IPS-11a (cell line): ENCODE measurements around the gene CYP1A1.

Experiments used
- H3K4me3 ChIP-seq: one replicate; pipeline ENCODE4 v1.5.1; 2013; ENCODE audit warnings: low read depth, low read length, control low read depth

The CYP1A1 gene

GRCh38 chr15:74725225-74725774 lies at the start of gene CYP1A1:
Gene CYP1A1 (minus strand): TSS chr15:74725528. CDS start chr15:74723097, 2,431 bp downstream.
- H3K4me3 ChIP-seq = peak within 1 kb of the TSS; percentile 50

GRCh38 chr15:74773731-74774252 lies 48.5 kb upstream of the CYP1A1 start:
- H3K4me3 ChIP-seq = no peak overlapping the region

GRCh38 chr15:74773329-74773728 lies 48.0 kb upstream of the CYP1A1 start:
- H3K4me3 ChIP-seq = no peak overlapping the region

DNA sequence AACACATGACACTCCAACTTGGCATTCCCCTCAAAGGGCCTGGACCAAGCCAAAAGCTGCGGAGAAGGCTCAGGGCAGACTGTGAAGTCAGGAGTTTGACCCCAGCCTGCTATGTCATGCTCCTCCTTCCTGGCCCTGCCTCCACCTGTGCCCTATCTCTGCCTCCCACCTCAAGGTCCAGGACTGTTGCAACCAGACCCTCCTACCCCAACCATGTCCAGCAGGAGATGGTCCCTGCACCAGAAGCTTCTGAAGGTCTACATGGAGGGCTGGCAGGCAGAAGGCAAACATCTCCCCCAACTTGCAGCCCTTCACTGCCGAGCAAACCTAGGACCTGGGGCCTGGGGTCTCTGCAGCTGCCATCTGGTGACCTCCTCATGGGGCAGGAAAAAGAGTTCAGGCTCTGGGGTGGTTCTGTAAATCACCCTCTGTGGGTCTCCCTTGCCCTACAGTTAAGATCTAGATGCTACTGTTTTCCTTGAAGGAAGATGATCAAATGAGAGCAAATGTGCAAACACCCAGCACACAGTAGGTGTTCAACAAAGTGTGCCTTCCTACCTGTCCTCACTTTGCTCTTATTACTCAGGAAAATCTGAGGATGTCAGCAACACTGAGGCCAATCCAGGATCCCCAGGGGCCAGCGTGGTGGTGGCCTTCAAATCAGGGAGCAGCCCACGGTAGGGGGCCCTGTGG lies 45.0 kb upstream of the CYP1A1 start:
- H3K4me3 ChIP-seq = no peak overlapping the region

- no peak overlapping the region for H3K4me3 ChIP-seq
Measured at GRCh38 chr15:74769463-74770025, 44.2 kb upstream of the CYP1A1 start.

DNA sequence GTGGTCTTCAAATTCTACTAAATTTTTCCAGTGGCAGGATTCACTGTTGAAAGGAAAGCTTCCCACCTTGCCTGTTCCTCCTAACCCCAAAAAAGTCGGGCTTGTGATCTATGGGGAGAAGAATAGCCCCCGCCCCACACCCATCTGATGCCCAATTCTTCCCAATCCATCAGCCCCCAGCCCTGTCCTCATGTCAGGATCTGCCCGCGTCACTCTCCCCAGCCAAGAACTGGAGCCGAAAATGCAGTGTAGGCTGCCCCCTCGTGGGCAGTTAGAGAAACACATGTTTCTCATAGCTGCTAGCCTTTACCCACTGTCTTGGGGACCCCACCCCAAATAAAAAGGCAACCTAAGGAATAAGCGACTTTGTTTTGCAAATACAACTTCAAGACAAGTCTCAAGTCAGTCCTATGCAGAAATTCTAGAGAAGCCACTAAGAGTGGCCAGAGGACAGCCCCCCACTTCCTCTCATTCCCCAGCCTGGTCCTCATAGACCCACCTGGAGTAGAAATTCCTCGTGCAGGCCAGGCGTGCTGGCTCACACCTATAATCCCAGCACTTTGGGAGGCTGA lies 43.5 kb upstream of the CYP1A1 start:
- H3K4me3 ChIP-seq = no peak overlapping the region

- H3K4me3 ChIP-seq = no peak overlapping the region
Measured at GRCh38 chr15:74768099-74768770, 42.9 kb upstream of the CYP1A1 start.

- no peak overlapping the region for H3K4me3 ChIP-seq
Measured at GRCh38 chr15:74767167-74768098, 42.1 kb upstream of the CYP1A1 start.

GRCh38 chr15:74763416-74763815 lies 38.1 kb upstream of the CYP1A1 start:
- no peak overlapping the region for H3K4me3 ChIP-seq

GRCh38 chr15:74762791-74763150 lies 37.4 kb upstream of the CYP1A1 start:
- H3K4me3 ChIP-seq = no peak overlapping the region

DNA sequence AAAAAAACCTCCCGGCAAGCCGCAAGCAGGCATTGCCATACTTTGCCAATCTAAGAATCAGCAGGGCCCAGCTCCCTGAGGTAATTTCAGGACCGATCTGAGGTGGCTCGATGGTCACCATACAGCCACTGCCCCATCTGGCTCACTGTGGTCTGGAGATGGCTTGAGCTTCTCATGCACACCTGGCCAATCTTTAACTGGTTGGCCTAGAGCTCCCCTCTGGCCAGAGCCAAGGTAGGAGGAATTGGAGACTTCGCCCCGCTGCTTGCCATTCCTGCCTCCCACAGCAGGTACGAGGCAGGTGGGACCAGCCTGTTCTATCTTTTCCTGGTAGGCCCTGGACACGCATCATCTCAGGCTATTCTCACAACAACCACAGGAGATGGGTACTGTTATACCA lies 33.4 kb upstream of the CYP1A1 start:
- H3K4me3 ChIP-seq = no peak overlapping the region

GRCh38 chr15:74754593-74755215 lies 29.4 kb upstream of the CYP1A1 start:
- H3K4me3 ChIP-seq = no peak overlapping the region

DNA sequence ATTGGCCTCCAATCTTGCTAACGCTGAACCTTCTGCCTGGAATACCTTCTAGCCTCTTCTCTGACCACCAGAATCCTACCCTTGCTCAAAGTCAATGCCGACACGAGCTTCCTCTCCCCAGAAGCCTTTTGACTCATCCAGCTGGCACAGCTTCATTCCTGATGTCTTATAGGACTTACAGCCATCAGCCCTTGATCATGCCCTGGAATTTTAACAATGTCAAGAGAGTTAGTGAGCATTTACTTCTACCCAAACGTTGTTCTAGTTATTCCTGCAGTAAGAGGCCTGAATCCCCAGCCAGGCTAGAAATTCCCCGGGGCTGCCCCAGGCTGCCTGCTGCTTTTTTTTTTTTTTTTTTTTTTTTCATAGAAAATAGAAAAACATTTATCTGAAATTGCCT lies 27.2 kb upstream of the CYP1A1 start:
- no peak overlapping the region for H3K4me3 ChIP-seq

GRCh38 chr15:74752011-74752410 lies 26.7 kb upstream of the CYP1A1 start:
- no peak overlapping the region for H3K4me3 ChIP-seq

- no peak overlapping the region for H3K4me3 ChIP-seq
Measured at GRCh38 chr15:74750751-74751150, 25.4 kb upstream of the CYP1A1 start.

DNA sequence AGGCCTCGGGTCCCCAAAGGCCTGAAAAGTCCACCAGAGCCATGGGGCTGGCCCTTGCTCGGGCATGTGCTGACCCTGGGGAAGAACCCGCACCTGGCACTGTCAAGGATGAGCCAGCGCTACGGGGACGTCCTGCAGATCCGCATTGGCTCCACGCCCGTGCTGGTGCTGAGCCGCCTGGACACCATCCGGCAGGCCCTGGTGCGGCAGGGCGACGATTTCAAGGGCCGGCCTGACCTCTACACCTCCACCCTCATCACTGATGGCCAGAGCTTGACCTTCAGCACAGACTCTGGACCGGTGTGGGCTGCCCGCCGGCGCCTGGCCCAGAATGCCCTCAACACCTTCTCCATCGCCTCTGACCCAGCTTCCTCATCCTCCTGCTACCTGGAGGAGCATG lies 24.5 kb upstream of the CYP1A1 start:
- no peak overlapping the region for H3K4me3 ChIP-seq

GRCh38 chr15:74748322-74748946 lies 23.1 kb upstream of the CYP1A1 start, which contains the start of gene CYP1A2:
Gene CYP1A2 (plus strand): TSS chr15:74748845. CDS start chr15:74749739, 894 bp downstream.
- H3K4me3 ChIP-seq = no peak within 1 kb of the TSS

DNA sequence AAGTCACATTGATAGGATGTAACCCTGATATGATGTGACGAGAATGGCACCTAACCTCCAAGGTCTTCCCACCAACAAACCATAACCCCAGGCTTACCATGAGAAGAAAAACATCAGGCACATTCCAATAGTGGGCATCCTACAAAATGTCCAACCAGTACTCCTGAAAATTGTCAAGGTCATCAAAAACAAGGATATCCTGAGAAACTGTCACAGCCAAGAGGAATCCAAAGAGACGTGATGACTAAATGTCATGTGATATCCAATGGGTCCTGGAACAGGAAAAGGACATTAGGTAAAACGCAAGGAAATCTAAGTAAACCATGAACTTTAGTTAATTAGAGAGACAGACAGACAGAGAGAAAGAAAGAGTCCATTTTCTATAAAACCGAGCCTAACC lies 21.1 kb upstream of the CYP1A1 start:
- H3K4me3 ChIP-seq = no peak overlapping the region

GRCh38 chr15:74742422-74742821 lies 17.1 kb upstream of the CYP1A1 start:
- no peak overlapping the region for H3K4me3 ChIP-seq
